Neural progenitor cell (in vitro differentiated cells): ENCODE measurements around the gene ZBTB43. TPM values are rescaled to one million over a fixed set of nuclear protein-coding genes. Genes with fewer than 3 reads are reported as not detected.

Experiments used
- DNase-seq: peaks from one replicate; pipeline ENCODE4 v3.0.0-alpha.2; 2016; ENCODE audit warnings: low spot score
- H2AFZ ChIP-seq: fragments of 200-600 bp; sonication (generic); replicated peaks from 2 replicates; pipeline ENCODE4 v1.6.1; 2016; ENCODE audit warnings: antibody characterized with exemption
- H3F3A ChIP-seq: fragments of 200-600 bp; sonication (generic); 2 replicates; pipeline ENCODE4 v1.6.1; 2016; ENCODE audit warnings: antibody characterized with exemption, low read depth
- H3K27ac ChIP-seq: fragments of 200-600 bp; sonication (generic); 2 replicates; pipeline ENCODE4 v1.5.1; 2016; ENCODE audit warnings: mild to moderate bottlenecking
- H3K27me3 ChIP-seq: fragments of 200-600 bp; sonication (generic); 2 replicates; pipeline ENCODE4 v1.6.1; 2016; ENCODE audit warnings: mild to moderate bottlenecking, moderate library complexity
- H3K36me3 ChIP-seq: fragments of 200-600 bp; sonication (generic); 2 replicates; pipeline ENCODE4 v1.5.1; 2016
- H3K4me1 ChIP-seq: fragments of 200-600 bp; sonication (generic); 2 replicates; pipeline ENCODE4 v1.6.1; 2016; ENCODE audit warnings: mixed run types
- H3K4me2 ChIP-seq: fragments of 200-600 bp; sonication (generic); 2 replicates; pipeline ENCODE4 v1.6.1; 2016
- H3K4me3 ChIP-seq: fragments of 200-600 bp; sonication (generic); 2 replicates; pipeline ENCODE4 v1.5.1; 2016
- H3K79me2 ChIP-seq: fragments of 200-600 bp; sonication (generic); 2 replicates; pipeline ENCODE4 v1.6.1; 2016; ENCODE audit warnings: low read depth
- H3K9ac ChIP-seq: fragments of 200-600 bp; sonication (generic); 2 replicates; pipeline ENCODE4 v1.6.1; 2016
- H3K9me3 ChIP-seq: fragments of 200-600 bp; sonication (generic); 2 replicates; pipeline ENCODE4 v1.5.1; 2016; ENCODE audit warnings: low read depth
- H4K20me1 ChIP-seq: fragments of 200-600 bp; sonication (generic); 2 replicates; pipeline ENCODE4 v1.6.1; 2016; ENCODE audit warnings: low read depth
- H3K27ac Mint-ChIP-seq: 3 replicates; pipeline ENCODE4 v1.8.0; 2021; ENCODE audit warnings: mixed read lengths
- H3K27me3 Mint-ChIP-seq: 2 replicates; pipeline ENCODE4 v1.8.0; 2022; ENCODE audit warnings: low read depth, mild to moderate bottlenecking, inconsistent platforms, moderate library complexity, mixed read lengths; ENCODE audit not compliant: insufficient read depth
- H3K36me3 Mint-ChIP-seq: 3 replicates; pipeline ENCODE4 v1.8.0; 2021; ENCODE audit warnings: mixed read lengths
- H3K4me1 Mint-ChIP-seq: 3 replicates; pipeline ENCODE4 v1.8.0; 2021; ENCODE audit warnings: mixed read lengths
- H3K4me3 Mint-ChIP-seq: 3 replicates; pipeline ENCODE4 v1.8.0; 2021; ENCODE audit warnings: mild to moderate bottlenecking, moderate library complexity, mixed read lengths
- H3K9me3 Mint-ChIP-seq: 3 replicates; pipeline ENCODE4 v1.8.0; 2020; ENCODE audit warnings: mixed read lengths
- CTCF ChIP-seq: fragments of 200-600 bp; sonication (generic); IDR thresholded peaks from 2 replicates; pipeline ENCODE4 v1.5.1; 2017; ENCODE audit warnings: antibody characterized with exemption, mild to moderate bottlenecking
- EZH2 ChIP-seq: fragments of 200-600 bp; sonication (generic); IDR thresholded peaks from 2 replicates; pipeline ENCODE4 v1.6.1; 2017; ENCODE audit warnings: antibody characterized with exemption, mild to moderate bottlenecking, moderate library complexity
- EZH2phosphoT487 ChIP-seq: fragments of 200-600 bp; sonication (generic); IDR thresholded peaks from 2 replicates; pipeline ENCODE4 v1.6.1; 2017; ENCODE audit warnings: antibody characterized with exemption
- total RNA-seq: library from RNA; depleted of rRNA; stranded (reverse); fragments of >200 nt; gene quantifications from 2 replicates; pipeline ENCODE4 v1.2.3, GENCODE V29; 2015; ENCODE audit warnings: low replicate concordance

Gene ZBTB43
- total RNA-seq, 1 donor from 2014 or later: 10.0 TPM

DNA sequence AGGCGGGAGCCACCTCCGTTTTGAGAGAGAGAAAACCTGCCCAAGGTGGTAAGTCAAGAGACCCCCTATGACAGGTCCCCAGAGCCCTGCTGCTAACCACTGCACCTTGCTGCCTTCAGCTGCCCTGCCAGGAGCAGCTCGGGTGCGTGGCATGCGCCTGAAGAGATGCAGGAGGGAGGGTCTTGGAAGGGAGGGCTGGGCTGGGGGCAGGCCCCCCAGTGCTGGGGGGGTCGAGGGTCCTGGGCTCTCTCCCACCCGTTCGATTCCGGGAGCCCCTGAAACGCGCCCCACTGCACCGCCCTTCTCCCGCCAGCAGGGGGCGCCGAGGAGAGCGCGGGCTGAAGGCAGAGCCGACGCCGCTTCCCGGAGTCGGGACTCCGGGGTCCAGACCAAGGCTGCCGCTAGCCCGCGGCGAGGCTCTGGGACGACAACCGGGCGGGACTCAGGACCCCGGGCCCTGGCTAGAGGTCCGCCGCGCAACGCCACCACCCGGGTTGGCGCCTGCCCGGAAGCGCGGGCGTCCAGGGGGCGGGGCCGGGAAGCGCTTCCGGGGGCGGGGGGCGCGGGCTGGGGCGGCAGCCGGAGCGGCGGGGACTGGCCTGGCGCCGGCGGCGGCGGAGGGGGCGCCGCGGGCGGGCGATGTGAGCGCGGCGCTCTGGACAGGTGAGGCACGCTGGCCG is 55.4 kb downstream of the ZBTB43 start, which contains the start of gene ZBTB34:
Gene ZBTB34 (plus strand): TSS at position 563 of the 680 bp plus-strand sequence. CDS start 18,761 bp downstream, outside the sequence.
- Histone ChIP-seq H3K9ac (peak within 1 kb of the TSS; percentile 33), H3K36me3 (no peaks in the 10 kb centered on the region), H3K79me2 (peaks cover 44% of the 10 kb centered on the region), H3K4me2 (peak within 1 kb of the TSS; percentile 86), H3K4me1 (peaks cover 19% of the 10 kb centered on the region), H3K27ac (peak within 1 kb of the TSS; percentile 36), H3K4me3 (peak within 1 kb of the TSS; percentile 99), H2AFZ (peak within 1 kb of the TSS; percentile 95), H4K20me1 (peaks cover 36% of the 10 kb centered on the region), H3K27me3 (peaks cover 15% of the 10 kb centered on the region), H3K9me3 (no peaks in the 10 kb centered on the region), H3F3A (peaks cover 31% of the 10 kb centered on the region)
- peak within 1 kb of the TSS; percentile 37 for H3K27ac Mint-ChIP-seq
- peak; percentile 90 for DNase-seq
- H3K9me3 Mint-ChIP-seq: no peaks in the 10 kb centered on the region
- TF ChIP-seq EZH2phosphoT487: no peak
- TF ChIP-seq CTCF: peak; percentile 100
- no peak for TF ChIP-seq EZH2
- peaks cover 11% of the 10 kb centered on the region for H3K27me3 Mint-ChIP-seq
- H3K4me1 Mint-ChIP-seq: peaks cover 28% of the 10 kb centered on the region
- H3K36me3 Mint-ChIP-seq: peaks cover 2% of the 10 kb centered on the region
- peak within 1 kb of the TSS; percentile 89 for H3K4me3 Mint-ChIP-seq

DNA sequence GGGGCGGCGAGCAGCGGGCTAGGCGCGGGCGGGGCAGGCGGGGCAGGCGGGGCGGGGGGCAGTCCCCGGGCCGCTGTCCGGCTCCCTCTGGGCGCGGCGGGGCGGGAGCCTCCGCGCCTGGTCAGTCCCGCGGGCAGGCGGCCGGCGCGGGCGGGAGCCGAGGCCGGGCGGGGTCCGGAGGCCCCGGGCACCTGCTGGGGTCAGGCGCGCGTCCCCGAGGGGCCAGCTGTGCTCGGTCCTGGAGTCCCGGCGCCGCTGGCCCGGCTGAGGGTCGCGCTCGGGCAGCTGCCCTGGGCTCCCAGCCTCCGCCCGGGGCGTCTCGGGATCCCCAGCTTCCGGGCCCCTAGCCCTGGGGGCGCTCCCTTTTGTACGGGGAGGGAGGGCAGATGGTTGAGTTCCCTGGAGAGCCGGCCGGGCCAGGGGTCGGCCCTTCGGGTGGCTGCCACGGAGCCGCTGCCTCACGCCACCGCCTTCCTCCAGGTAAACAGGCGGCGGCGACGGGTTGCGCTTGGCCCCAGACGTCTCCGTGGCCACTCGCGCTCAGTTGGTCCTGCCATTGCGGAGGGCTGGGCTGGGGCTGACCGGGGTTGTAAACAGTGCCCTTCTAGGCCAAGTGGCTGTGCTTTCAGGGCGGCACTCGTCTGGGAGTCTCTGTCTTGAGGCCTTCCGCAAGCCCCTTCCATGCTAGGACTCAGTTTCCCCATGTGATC is 56.1 kb downstream of the ZBTB43 start:
- Mint-ChIP-seq H3K27ac (peak overlapping the region; percentile 10), H3K4me1 (peaks cover 28% of the 10 kb centered on the region), H3K4me3 (peak overlapping the region; percentile 89), H3K27me3 (peaks cover 12% of the 10 kb centered on the region), H3K9me3 (no peaks in the 10 kb centered on the region), H3K36me3 (peaks cover 2% of the 10 kb centered on the region)
- Histone ChIP-seq H3K36me3 (no peaks in the 10 kb centered on the region), H3K9ac (peak overlapping the region; percentile 33), H3K9me3 (no peaks in the 10 kb centered on the region), H3K79me2 (peaks cover 51% of the 10 kb centered on the region), H3K27me3 (peaks cover 15% of the 10 kb centered on the region), H3K4me1 (peaks cover 19% of the 10 kb centered on the region), H4K20me1 (peaks cover 40% of the 10 kb centered on the region), H3F3A (peaks cover 31% of the 10 kb centered on the region), H3K4me2 (peak overlapping the region; percentile 84), H2AFZ (no peak overlapping the region), H3K4me3 (peak overlapping the region; percentile 97), H3K27ac (peak overlapping the region; percentile 36)
- TF ChIP-seq CTCF (no peak), EZH2phosphoT487 (no peak), EZH2 (no peak)
- DNase-seq: no peak

GRCh38 chr9:126861707-126862103 is 56.9 kb downstream of the ZBTB43 start:
- Histone ChIP-seq H3K27me3 (peaks cover 15% of the 10 kb centered on the region), H3K4me3 (peak overlapping the region; percentile 97), H3K9ac (no peak overlapping the region), H3F3A (peaks cover 31% of the 10 kb centered on the region), H4K20me1 (peaks cover 40% of the 10 kb centered on the region), H3K36me3 (no peaks in the 10 kb centered on the region), H3K4me1 (peaks cover 14% of the 10 kb centered on the region), H2AFZ (no peak overlapping the region), H3K4me2 (peak overlapping the region; percentile 84), H3K79me2 (peaks cover 59% of the 10 kb centered on the region), H3K27ac (no peak overlapping the region), H3K9me3 (no peaks in the 10 kb centered on the region)
- Mint-ChIP-seq H3K27ac (peak overlapping the region; percentile 10), H3K9me3 (no peaks in the 10 kb centered on the region), H3K4me1 (peaks cover 28% of the 10 kb centered on the region), H3K36me3 (peaks cover 4% of the 10 kb centered on the region), H3K4me3 (peak overlapping the region; percentile 89), H3K27me3 (peaks cover 12% of the 10 kb centered on the region)
- TF ChIP-seq CTCF: no peak
- TF ChIP-seq EZH2: no peak
- TF ChIP-seq EZH2phosphoT487: no peak
- peak; percentile 44 for DNase-seq
